OCI-LY7 (cell line): ENCODE results near the gene REC8.

Experiments
- CTCF ChIP-seq: fragments of 200-600 bp; sonication (generic); conservative IDR thresholded peaks from 2 replicates; pipeline ENCODE4 v1.5.1; 2014; ENCODE audit warnings: mild to moderate bottlenecking, antibody characterized with exemption, low read length, moderate library complexity, mixed read lengths
- EZH2phosphoT487 ChIP-seq: fragments of 200-600 bp; sonication (generic); IDR thresholded peaks from 2 replicates; pipeline ENCODE4 v1.6.1; 2018; ENCODE audit warnings: low read depth, borderline replicate concordance, mild to moderate bottlenecking, mixed run types, antibody characterized with exemption, low read length, moderate library complexity, mixed read lengths

GRCh38 chr14:24207625-24208024 lies 35.7 kb downstream of the REC8 start:
- TF ChIP-seq CTCF (no peak), EZH2phosphoT487 (no peak)
